Measurements from ENCODE around the gene ATP11A. TPM values are rescaled to one million over a fixed set of nuclear protein-coding genes. Genes with fewer than 3 reads are reported as not detected.
A peak's percentile ranks its signal among the peaks of the same experiment; 100 is the strongest.

ATP11A gene
- total and polyA plus RNA-seq, 7 donors: 0.69 to 22.9 (median 9.6) TPM

DNA sequence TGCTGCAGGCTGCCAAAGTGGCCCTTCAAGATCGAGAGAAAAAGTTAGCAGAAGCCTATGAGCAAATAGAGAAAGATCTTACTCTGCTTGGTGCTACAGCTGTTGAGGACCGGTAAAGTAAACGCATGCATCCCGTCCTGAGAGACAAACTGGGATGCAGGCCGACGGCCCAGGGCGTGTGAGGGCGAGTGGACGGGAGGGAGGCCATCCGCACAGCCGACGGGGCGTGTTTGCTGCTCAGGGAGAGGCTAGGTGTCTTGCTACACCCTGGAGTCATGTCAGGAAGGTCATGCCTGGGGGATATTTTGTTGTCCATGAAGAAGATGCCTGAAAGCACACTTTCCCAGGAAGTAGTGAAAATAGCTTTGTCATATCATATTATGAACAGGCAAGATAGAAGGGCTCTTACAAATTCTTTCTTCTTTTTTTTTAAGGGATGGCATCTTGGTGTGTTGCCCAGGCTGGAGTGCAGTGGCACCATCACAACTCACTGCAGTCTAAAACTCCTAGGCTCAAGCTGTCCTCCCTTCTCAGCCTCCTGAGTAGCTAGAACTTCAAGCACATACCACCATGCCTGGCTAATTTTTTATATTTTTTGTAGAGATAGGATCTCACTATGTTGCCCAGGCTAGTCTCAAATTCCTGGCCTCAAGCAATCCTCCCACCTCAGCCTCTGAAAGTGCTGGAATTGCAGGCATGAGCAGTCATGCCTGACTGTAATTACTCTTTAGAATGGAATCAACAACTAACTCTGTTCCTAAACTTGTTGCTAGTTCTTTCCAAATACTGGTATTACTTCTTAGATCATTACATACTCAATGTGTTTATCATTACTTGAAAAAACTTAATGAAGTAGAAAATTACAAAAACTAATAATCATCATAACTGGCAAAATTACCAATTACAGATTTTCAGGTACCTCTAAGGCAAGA is 161.5 kb downstream of the ATP11A start:
- 91 to 92% methylated on average over 13 of the region's 13 CpGs for WGBS, 2 donors
- DNase-seq: no peak
- TF ChIP-seq EP300 (IDR thresholded peaks at IDR 0.05) (no peak), POLR2A (IDR thresholded peaks at IDR 0.05) (no peak), POLR2AphosphoS5 (IDR thresholded peaks at IDR 0.05) (no peak)
- TF ChIP-seq, protein P1, sequence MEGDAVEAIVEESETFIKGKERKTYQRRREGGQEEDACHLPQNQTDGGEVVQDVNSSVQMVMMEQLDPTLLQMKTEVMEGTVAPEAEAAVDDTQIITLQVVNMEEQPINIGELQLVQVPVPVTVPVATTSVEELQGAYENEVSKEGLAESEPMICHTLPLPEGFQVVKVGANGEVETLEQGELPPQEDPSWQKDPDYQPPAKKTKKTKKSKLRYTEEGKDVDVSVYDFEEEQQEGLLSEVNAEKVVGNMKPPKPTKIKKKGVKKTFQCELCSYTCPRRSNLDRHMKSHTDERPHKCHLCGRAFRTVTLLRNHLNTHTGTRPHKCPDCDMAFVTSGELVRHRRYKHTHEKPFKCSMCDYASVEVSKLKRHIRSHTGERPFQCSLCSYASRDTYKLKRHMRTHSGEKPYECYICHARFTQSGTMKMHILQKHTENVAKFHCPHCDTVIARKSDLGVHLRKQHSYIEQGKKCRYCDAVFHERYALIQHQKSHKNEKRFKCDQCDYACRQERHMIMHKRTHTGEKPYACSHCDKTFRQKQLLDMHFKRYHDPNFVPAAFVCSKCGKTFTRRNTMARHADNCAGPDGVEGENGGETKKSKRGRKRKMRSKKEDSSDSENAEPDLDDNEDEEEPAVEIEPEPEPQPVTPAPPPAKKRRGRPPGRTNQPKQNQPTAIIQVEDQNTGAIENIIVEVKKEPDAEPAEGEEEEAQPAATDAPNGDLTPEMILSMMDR (IDR thresholded peaks at IDR 0.05): no peak

GRCh38 chr13:112852392-112852791 is 162.6 kb downstream of the ATP11A start:
- intact Hi-C loops (cut with DNase I): no loop called here
- Histone ChIP-seq H3K27ac (no peak overlapping the region), H3K27me3 (no peaks in the 10 kb centered on the region), H3K9me3 (no peaks in the 10 kb centered on the region), H3K4me3 (no peak overlapping the region), H3K4me1 (no peaks in the 10 kb centered on the region), H3K36me3 (peaks cover 6 to 53% (median 18%) of the 10 kb centered on the region in 4 donors)
- DNase-seq: no peak
- TF ChIP-seq POLR2AphosphoS5 (IDR thresholded peaks at IDR 0.05): no peak
- no peak for TF ChIP-seq POLR2A (IDR thresholded peaks at IDR 0.05)
- TF ChIP-seq, protein P1 (IDR thresholded peaks at IDR 0.05): no peak
- no peak for TF ChIP-seq EP300 (IDR thresholded peaks at IDR 0.05)
- 93 to 94% methylated on average over 15 of the region's 15 CpGs for whole genome bisulfite sequencing, 2 donors

More for the DNA sequence above, 161.5 kb downstream of the ATP11A start:
- H3K27ac ChIP-seq: no peak overlapping the region
- peaks cover 6 to 44% (median 15%) of the 10 kb centered on the region in 4 donors for H3K36me3 ChIP-seq
- intact Hi-C loops (cut with DNase I): no loop called here
- H3K9me3 ChIP-seq: no peaks in the 10 kb centered on the region
- H3K4me3 ChIP-seq: no peak overlapping the region
- H3K4me1 ChIP-seq: no peaks in the 10 kb centered on the region
- H3K27me3 ChIP-seq: no peaks in the 10 kb centered on the region

DNA sequence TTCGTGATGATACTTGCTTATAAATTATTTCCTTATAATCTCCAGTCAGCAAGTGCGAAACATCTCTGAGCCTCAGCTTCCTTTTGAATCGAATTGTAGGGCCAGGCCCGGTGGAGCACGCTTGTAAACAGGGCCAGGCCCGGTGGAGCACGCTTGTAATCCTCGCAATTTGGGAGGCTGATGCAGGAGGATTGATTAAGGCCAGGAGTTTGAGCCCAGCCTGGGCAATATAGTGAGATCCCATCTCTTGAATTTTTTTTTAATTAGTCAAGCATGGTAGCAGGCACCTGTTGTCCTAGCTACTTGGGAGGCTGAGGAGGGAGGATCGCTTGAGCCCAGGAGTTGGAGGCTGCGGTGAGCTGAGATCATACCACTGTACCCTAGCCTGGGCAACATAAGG is 163.0 kb downstream of the ATP11A start:
- H3K4me3 ChIP-seq: no peak overlapping the region
- no peaks in the 10 kb centered on the region for H3K27me3 ChIP-seq
- TF ChIP-seq, protein P1 (IDR thresholded peaks at IDR 0.05): no peak
- TF ChIP-seq POLR2A (IDR thresholded peaks at IDR 0.05) (no peak), EP300 (IDR thresholded peaks at IDR 0.05) (no peak), POLR2AphosphoS5 (IDR thresholded peaks at IDR 0.05) (no peak)
- DNase-seq: peak; percentile 26
- no peaks in the 10 kb centered on the region for H3K9me3 ChIP-seq
- intact Hi-C loops (cut with DNase I): no loop called here
- H3K4me1 ChIP-seq: no peaks in the 10 kb centered on the region
- H3K27ac ChIP-seq: no peak overlapping the region
- H3K36me3 ChIP-seq: peaks cover 6 to 56% (median 21%) of the 10 kb centered on the region in 4 donors
- WGBS, 2 donors: 96 to 97% methylated on average over 10 of the region's 10 CpGs

- DNase-seq: no peak
- H3K36me3 ChIP-seq: peaks cover 6 to 67% (median 28%) of the 10 kb centered on the region in 4 donors
- no peaks in the 10 kb centered on the region for H3K9me3 ChIP-seq
- intact Hi-C loops (cut with DNase I): no loop called here
- TF ChIP-seq, protein P1 (IDR thresholded peaks at IDR 0.05): no peak
- no peak for TF ChIP-seq POLR2AphosphoS5 (IDR thresholded peaks at IDR 0.05)
- no peak for TF ChIP-seq POLR2A (IDR thresholded peaks at IDR 0.05)
- TF ChIP-seq EP300 (IDR thresholded peaks at IDR 0.05): no peak
- H3K27me3 ChIP-seq: no peaks in the 10 kb centered on the region
- no peak overlapping the region for H3K4me3 ChIP-seq
- H3K27ac ChIP-seq: no peak overlapping the region
- 96 to 97% methylated on average over 25 of the region's 25 CpGs for WGBS, 2 donors
- no peaks in the 10 kb centered on the region for H3K4me1 ChIP-seq
Measured at GRCh38 chr13:112854321-112854720, 164.5 kb downstream of the ATP11A start.

Data from sigmoid colon (tissue), 7 donors.